Type B pancreatic cell (in vitro differentiated cells): ENCODE results near the gene CDAN1. TPM values are rescaled to one million over a fixed set of nuclear protein-coding genes. Genes with fewer than 3 reads are reported as not detected.
A peak's percentile ranks its signal among the peaks of the same experiment; 100 is the strongest.

Experiments used
- DNase-seq: peaks from one replicate; pipeline ENCODE4 v3.0.0; 2021; ENCODE audit warnings: mixed read lengths; ENCODE audit not compliant: unreplicated experiment; ENCODE audit errors: extremely low spot score
- H3K27ac Mint-ChIP-seq: 2 replicates; pipeline ENCODE4 v1.8.0; 2021; ENCODE audit warnings: mild to moderate bottlenecking, mixed read lengths
- H3K27me3 Mint-ChIP-seq: 2 replicates; pipeline ENCODE4 v1.8.0; 2021; ENCODE audit warnings: mixed read lengths
- H3K36me3 Mint-ChIP-seq: 2 replicates; pipeline ENCODE4 v1.8.0; 2021; ENCODE audit warnings: mixed read lengths
- H3K4me1 Mint-ChIP-seq: one replicate; pipeline ENCODE4 v1.8.0; 2021; ENCODE audit warnings: mixed read lengths; ENCODE audit not compliant: unreplicated experiment
- H3K4me3 Mint-ChIP-seq: 2 replicates; pipeline ENCODE4 v1.8.0; 2021; ENCODE audit warnings: mild to moderate bottlenecking, mixed read lengths
- H3K9me3 Mint-ChIP-seq: 2 replicates; pipeline ENCODE4 v1.8.0; 2021; ENCODE audit warnings: mixed read lengths
- total RNA-seq: library from RNA; stranded (reverse); gene quantifications from 2 replicates; pipeline ENCODE4 v1.2.1, GENCODE V29; 2021; ENCODE audit warnings: low replicate concordance
- TF ChIP-seq, protein P1 (sequence below): fragments of 200-600 bp; sonication (generic); conservative IDR thresholded peaks from 2 replicates; pipeline ENCODE4 v1.5.0; 2021; ENCODE audit warnings: antibody characterized with exemption, mild to moderate bottlenecking

Gene CDAN1
- total RNA-seq, 1 donor from 2014 or later = 37.2 TPM

GRCh38 chr15:42724276-42724675, 12.7 kb downstream of the CDAN1 start:
- TF ChIP-seq, protein P1, sequence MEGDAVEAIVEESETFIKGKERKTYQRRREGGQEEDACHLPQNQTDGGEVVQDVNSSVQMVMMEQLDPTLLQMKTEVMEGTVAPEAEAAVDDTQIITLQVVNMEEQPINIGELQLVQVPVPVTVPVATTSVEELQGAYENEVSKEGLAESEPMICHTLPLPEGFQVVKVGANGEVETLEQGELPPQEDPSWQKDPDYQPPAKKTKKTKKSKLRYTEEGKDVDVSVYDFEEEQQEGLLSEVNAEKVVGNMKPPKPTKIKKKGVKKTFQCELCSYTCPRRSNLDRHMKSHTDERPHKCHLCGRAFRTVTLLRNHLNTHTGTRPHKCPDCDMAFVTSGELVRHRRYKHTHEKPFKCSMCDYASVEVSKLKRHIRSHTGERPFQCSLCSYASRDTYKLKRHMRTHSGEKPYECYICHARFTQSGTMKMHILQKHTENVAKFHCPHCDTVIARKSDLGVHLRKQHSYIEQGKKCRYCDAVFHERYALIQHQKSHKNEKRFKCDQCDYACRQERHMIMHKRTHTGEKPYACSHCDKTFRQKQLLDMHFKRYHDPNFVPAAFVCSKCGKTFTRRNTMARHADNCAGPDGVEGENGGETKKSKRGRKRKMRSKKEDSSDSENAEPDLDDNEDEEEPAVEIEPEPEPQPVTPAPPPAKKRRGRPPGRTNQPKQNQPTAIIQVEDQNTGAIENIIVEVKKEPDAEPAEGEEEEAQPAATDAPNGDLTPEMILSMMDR = no peak
- H3K36me3 Mint-ChIP-seq = peaks cover 9% of the 10 kb centered on the region
- H3K4me3 Mint-ChIP-seq = no peak overlapping the region

DNA sequence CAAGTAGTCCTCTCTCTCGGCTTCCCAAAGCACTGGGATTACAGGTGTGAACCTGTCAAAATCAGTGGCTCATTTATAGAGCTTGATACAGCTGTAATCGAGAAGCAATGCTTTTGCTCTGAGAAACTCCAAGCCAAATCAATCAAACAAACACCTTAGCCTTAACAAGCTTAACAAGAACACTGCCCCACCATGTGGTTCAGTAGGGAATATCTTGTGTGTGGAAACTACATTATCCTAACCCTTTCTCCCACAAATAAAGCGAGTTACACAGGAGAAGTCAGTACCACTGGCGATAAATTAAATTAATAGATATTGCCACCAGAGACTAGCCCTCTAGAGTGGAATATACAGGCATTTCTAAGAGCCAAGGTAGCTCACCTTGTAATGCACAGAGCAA, 13.9 kb downstream of the CDAN1 start:
- H3K27ac Mint-ChIP-seq = no peak overlapping the region
- DNase-seq = no peak
- no peaks in the 10 kb centered on the region for H3K9me3 Mint-ChIP-seq
- H3K4me1 Mint-ChIP-seq = no peaks in the 10 kb centered on the region
- TF ChIP-seq, protein P1 = peak; percentile 49
- H3K36me3 Mint-ChIP-seq = peaks cover 9% of the 10 kb centered on the region
- no peak overlapping the region for H3K4me3 Mint-ChIP-seq
- H3K27me3 Mint-ChIP-seq = no peaks in the 10 kb centered on the region

More at GRCh38 chr15:42724276-42724675, 12.7 kb downstream of the CDAN1 start:
- DNase-seq = peak; percentile 53
- no peaks in the 10 kb centered on the region for H3K27me3 Mint-ChIP-seq
- H3K4me1 Mint-ChIP-seq = no peaks in the 10 kb centered on the region
- no peak overlapping the region for H3K27ac Mint-ChIP-seq
- H3K9me3 Mint-ChIP-seq = no peaks in the 10 kb centered on the region

- H3K4me1 Mint-ChIP-seq = no peaks in the 10 kb centered on the region
- H3K36me3 Mint-ChIP-seq = peaks cover 8% of the 10 kb centered on the region
- no peak for DNase-seq
- no peak overlapping the region for H3K4me3 Mint-ChIP-seq
- no peaks in the 10 kb centered on the region for H3K27me3 Mint-ChIP-seq
- no peaks in the 10 kb centered on the region for H3K9me3 Mint-ChIP-seq
- TF ChIP-seq, protein P1 = no peak
- no peak overlapping the region for H3K27ac Mint-ChIP-seq
Measured at GRCh38 chr15:42721916-42722315, 15.0 kb downstream of the CDAN1 start.

DNA sequence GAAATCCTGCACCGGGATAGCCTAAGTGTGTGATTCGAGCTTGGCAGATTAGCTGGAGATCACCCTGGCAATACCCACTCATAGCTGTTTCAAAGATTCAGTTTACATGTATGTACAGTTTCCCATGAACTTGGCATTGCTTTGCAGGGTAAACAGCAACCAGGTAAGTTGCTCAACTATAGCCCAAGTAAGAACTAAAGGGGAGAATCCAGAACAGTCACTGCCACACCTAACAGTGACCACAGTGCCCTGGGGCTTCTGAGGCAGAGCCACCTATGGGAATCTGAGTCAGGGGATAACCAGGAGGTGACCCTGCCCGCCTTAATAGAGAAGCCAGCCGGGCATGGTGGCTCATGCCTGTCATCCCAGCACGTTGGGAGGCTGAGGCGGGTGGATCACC, 15.9 kb downstream of the CDAN1 start:
- Mint-ChIP-seq H3K9me3 (no peaks in the 10 kb centered on the region), H3K36me3 (peaks cover 6% of the 10 kb centered on the region), H3K4me1 (no peaks in the 10 kb centered on the region), H3K27ac (no peak overlapping the region), H3K4me3 (no peak overlapping the region), H3K27me3 (no peaks in the 10 kb centered on the region)
- DNase-seq = no peak
- TF ChIP-seq, protein P1 = no peak

DNA sequence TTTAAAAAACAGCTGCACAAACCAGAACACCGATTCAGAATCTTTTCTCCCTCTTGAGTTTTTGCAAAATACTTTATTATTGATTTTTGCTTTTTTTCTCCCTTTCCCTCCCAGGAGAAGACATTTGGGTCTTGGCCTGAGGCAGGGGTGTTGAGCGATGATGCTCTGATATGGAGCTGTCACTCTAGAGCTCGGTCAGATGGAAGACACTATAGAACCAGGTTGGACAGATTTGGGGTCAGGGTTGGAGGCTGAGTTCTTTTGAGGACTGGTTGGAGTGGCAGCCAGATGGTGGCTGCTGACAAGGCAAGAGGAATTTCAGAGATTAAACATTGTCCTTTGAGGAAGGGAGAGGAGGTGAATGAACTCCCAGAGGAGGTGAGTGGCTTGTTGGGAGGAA, 16.9 kb downstream of the CDAN1 start:
- TF ChIP-seq, protein P1 = no peak
- peaks cover 5% of the 10 kb centered on the region for H3K36me3 Mint-ChIP-seq
- no peak overlapping the region for H3K4me3 Mint-ChIP-seq
- no peak for DNase-seq
- H3K4me1 Mint-ChIP-seq = no peaks in the 10 kb centered on the region
- H3K9me3 Mint-ChIP-seq = no peaks in the 10 kb centered on the region
- peak overlapping the region; percentile 13 for H3K27ac Mint-ChIP-seq
- no peaks in the 10 kb centered on the region for H3K27me3 Mint-ChIP-seq

- H3K4me1 Mint-ChIP-seq = no peaks in the 10 kb centered on the region
- DNase-seq = no peak
- no peak overlapping the region for H3K4me3 Mint-ChIP-seq
- no peaks in the 10 kb centered on the region for H3K9me3 Mint-ChIP-seq
- TF ChIP-seq, protein P1 = no peak
- no peak overlapping the region for H3K27ac Mint-ChIP-seq
- no peaks in the 10 kb centered on the region for H3K36me3 Mint-ChIP-seq
- H3K27me3 Mint-ChIP-seq = no peaks in the 10 kb centered on the region
Measured at GRCh38 chr15:42719043-42719442, 17.9 kb downstream of the CDAN1 start.
